ENCODE data around the gene MRPL12.

Gene MRPL12

DNA sequence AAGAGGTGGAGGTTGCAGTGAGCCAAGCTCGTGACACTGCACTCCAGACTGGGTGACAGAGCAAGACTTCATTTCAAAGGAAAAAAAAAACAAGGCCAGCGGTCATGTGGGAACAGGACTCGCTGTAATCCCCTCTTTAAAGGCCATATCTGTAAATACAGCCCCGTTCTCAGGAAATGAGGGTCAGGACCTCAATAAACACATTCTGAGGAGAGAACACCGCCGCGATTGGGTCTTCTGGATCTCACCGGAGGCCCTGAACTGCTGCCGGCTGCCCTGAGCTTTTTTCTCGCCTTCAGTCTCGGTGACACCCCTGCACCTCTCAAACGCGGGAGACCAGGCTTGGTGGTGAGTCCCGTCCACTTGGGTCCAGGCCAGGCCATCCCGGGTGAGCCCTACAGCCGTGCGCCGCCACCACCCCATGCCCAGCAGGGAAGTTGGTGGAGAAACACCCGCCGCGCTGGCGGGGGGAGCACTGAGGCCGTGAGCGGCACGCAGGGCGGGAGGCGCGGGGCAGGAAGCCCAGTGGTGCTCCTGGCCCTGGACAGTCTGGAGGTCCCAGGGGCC lies 37.3 kb downstream of the MRPL12 start:
- ATAC-seq (replicated peaks), result peak in 1 of 2 donors; percentile 19
- DNase-seq, result no peak
- H3K4me3 Mint-ChIP-seq, result no peak overlapping the region

DNA sequence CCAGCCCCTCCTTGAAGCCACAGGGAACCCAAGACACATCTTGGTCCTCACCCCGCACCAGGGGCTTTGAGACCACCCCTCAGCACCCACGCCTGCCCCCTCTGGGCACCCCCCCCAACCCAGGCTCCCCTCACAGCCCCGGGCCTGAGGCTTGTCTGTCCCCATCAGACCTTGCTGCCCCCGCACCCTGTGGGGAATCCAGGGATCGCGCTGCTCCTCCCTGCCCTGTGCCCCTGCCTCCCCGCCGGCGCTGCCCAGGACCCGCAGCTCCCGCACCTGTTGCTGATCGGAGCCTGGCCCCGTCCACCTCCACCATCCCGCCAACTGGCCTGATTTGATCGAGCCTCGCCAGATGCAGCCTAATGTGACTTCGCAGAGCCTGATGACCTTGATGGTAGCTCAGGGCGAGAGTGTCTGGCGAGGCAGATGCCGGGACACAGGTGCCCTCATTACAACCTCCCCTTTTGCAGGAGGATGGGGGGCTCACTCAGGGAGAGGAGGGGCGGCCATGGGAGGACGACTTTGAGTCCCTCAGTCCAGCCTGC lies 38.0 kb downstream of the MRPL12 start:
- Mint-ChIP-seq H3K4me3 (no peak overlapping the region), H3K4me1 (peaks cover 4 to 10% of the 10 kb centered on the region in 2 donors), H3K9me3 (no peaks in the 10 kb centered on the region), H3K27me3 (peaks cover 12 to 29% of the 10 kb centered on the region in 2 donors), H3K27ac (no peak overlapping the region), H3K36me3 (no peaks in the 10 kb centered on the region)
- DNase-seq (no peak), ATAC-seq (replicated peaks) (peak in 1 of 2 donors; percentile 23)

More for the DNA sequence above, 37.3 kb downstream of the MRPL12 start:
- peaks cover 10 to 16% of the 10 kb centered on the region in 2 donors for H3K4me1 Mint-ChIP-seq
- H3K27me3 Mint-ChIP-seq, result peaks cover 12 to 29% of the 10 kb centered on the region in 2 donors
- no peaks in the 10 kb centered on the region for H3K9me3 Mint-ChIP-seq
- H3K36me3 Mint-ChIP-seq, result no peaks in the 10 kb centered on the region
- no peak overlapping the region for H3K27ac Mint-ChIP-seq

DNA sequence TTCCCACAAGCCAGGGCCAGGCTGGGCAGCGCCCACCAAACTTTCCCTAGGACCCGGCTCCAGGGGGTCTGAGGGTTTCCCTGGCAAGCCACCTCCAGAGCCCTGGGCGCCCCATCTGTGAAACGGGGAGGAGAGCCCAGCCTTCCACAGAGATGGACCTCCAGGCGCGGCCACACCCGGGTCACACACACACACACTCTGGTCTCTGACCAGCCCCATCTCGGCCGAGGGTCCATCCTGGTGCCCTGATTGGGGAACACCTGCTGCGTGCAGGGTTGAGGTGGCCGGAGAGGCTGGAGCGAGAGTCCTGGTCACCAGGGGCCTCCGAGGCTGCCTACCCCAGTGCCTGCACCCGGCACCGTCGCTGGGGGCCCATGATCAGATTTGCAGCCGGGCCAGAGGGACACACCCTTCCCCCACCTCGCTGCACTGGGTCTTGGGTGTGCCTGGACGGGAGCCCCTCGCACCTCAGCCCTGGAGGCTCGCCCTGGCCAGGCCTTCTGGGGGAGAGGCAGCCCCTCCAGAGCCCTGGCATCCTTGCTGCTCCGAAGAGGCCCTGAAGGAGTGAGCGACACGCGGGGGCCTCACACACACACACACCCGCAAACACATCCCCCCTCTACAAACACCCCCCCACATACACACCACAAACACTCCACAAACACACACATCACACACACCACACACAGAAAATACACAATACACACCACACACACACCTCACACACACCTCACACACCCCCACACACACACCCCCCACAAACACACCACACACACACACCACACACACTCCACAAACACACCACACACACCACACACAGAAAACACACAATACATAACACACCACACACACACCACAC lies 38.7 kb downstream of the MRPL12 start:
- Mint-ChIP-seq H3K4me1 (peaks cover 2 to 4% of the 10 kb centered on the region in 2 donors), H3K4me3 (no peak overlapping the region), H3K27me3 (peaks cover 12 to 29% of the 10 kb centered on the region in 2 donors), H3K27ac (no peak overlapping the region), H3K36me3 (no peaks in the 10 kb centered on the region), H3K9me3 (no peaks in the 10 kb centered on the region)
- ATAC-seq (replicated peaks) (peak; percentile 16 to 25), DNase-seq (no peak)
